Choroid plexus epithelial cell (primary cell): ENCODE measurements around the gene KLHL1.

Experiments used
- DNase-seq: peaks from one replicate; pipeline ENCODE4 v3.0.0-alpha.2; 2010; ENCODE audit warnings: low read depth
- H3K4me3 ChIP-seq: 2 replicates; pipeline ENCODE4 v1.5.1; 2011; ENCODE audit warnings: low read depth, mild to moderate bottlenecking, control low read depth, low read length, moderate library complexity
- TF ChIP-seq, protein P1 (sequence below): conservative IDR thresholded peaks from 2 replicates; pipeline ENCODE4 v1.5.1; 2011; ENCODE audit warnings: low read depth, mild to moderate bottlenecking, control low read depth, inconsistent platforms, low read length, moderate library complexity

KLHL1 gene

DNA sequence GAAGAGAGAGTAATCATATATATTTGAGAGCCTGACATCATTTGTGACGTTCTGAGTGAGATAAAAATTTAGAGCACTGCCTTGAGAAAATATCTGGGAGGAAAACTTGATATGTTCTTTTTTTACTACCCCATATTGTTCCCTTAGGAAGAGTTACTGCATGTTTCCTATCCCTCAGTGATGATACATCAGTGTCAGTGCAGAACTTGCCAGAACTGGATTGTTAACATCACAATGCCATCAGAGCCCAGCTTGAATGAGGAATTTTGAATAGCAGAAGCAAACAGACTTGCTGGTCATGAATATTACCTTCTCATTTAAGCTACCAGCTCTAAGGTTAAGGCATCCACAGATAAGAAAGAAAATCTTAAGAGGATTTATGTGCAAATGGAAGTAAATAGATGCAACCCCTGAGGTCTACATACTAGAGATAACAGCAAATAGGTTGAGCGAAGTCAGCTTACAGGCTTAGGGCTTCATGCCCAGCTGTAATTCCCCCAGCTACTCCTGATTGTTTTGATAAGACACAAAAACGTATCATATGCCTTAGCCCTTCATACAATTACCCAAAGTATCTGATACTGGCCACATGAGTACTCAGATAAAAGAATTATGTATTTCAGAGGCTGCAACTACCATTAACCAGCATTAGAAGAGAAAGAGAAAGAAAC lies 314.3 kb downstream of the KLHL1 start:
- DNase-seq, result no peak
- H3K4me3 ChIP-seq, result no peak overlapping the region
- TF ChIP-seq, protein P1, sequence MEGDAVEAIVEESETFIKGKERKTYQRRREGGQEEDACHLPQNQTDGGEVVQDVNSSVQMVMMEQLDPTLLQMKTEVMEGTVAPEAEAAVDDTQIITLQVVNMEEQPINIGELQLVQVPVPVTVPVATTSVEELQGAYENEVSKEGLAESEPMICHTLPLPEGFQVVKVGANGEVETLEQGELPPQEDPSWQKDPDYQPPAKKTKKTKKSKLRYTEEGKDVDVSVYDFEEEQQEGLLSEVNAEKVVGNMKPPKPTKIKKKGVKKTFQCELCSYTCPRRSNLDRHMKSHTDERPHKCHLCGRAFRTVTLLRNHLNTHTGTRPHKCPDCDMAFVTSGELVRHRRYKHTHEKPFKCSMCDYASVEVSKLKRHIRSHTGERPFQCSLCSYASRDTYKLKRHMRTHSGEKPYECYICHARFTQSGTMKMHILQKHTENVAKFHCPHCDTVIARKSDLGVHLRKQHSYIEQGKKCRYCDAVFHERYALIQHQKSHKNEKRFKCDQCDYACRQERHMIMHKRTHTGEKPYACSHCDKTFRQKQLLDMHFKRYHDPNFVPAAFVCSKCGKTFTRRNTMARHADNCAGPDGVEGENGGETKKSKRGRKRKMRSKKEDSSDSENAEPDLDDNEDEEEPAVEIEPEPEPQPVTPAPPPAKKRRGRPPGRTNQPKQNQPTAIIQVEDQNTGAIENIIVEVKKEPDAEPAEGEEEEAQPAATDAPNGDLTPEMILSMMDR, result no peak

DNA sequence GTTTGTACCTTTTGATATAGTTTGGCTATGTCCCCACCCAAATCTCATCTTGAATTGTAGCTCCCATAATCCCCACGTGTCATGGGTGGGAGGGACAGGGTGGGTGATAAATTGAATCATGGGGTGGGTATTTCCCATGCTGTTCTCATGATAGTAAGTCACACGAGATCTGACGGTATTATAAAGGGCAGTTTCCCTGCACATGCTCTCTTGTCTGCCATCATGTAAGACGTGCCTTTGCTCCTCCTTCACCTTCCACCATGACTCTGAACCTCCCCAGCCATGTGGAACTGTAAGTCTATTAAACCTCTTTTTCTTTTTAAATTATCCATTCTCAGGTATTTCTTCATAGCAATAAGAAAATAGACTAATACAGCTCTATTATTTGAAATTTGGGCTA lies 331.3 kb downstream of the KLHL1 start:
- no peak for DNase-seq
- TF ChIP-seq, protein P1, result no peak
- no peak overlapping the region for H3K4me3 ChIP-seq

DNA sequence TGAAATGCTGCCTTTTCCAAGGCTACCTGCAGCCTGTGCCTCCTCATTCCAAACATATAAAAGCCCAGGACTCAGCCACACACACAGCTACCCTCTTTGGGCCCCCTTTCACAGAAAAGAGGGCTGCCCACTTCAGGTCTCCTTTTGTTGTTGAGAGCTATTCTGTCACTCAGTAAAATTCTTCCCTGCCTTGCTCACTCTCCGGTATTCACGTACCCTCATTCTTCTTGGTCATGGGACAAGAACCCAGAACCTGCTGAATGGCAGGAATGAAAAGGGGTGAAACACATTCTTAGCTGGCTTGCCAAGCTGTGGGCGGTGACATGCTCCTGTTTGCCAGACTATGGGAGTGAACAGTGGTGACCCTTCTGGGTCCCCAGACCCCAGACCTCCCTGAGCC lies 338.6 kb downstream of the KLHL1 start:
- TF ChIP-seq, protein P1, result no peak
- no peak for DNase-seq
- no peak overlapping the region for H3K4me3 ChIP-seq

DNA sequence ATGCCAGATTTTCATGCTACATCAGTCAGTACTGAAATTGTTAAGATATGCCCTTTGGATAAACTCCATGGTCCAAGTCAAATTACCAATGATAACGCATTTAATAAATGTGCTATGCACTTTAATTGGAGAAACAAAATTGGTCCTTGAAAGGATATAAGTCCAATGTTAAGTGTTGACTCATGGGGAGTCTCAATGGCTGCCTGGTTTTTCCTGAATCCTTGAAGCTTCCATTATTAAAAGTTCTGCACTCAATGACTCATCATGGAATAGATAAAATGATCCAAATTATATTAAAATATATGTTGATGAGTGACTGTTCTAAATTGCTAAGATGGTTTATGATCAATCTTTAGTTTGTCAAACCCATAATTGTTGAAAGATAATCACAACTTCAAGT lies 346.7 kb downstream of the KLHL1 start:
- DNase-seq, result no peak
- H3K4me3 ChIP-seq, result no peak overlapping the region
- TF ChIP-seq, protein P1, result no peak

DNA sequence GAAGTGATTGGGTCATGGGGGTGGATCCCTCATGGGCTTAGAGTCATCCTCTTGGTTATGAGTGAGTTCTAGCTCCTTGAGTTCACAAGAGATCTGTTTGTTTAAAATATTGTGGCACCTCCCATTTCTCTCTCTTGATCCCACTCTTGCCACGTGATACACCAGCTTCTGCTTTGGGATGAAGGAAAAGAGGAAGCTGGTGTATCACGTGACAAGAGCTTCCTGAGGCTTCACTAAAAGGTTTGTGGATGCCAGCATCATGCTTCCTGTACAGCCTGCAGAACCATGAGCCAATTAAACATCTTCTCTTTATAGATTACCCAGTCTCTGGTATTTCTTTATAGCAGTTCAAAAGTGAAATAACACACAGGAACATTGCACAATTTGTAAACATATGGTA lies 353.2 kb downstream of the KLHL1 start:
- TF ChIP-seq, protein P1, result no peak
- DNase-seq, result no peak
- no peak overlapping the region for H3K4me3 ChIP-seq

DNA sequence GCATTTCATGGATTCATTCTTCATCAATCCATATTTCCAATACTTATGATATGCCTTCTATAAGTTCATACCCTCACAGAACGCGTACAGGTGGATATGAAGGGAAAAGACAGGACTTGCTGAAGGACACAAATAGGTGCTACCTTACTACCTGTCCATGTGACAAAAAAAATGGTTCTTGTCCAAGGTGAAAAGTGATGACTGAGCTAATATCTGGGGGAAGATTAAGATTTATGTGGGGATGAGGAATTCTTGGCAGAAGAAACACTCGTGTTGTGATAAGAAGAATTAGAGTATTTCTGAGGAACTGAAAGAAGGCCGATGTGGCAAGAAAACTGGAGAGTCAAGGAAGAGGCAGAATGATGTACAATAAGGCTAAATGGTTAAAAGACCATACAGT lies 357.0 kb downstream of the KLHL1 start:
- H3K4me3 ChIP-seq, result no peak overlapping the region
- no peak for DNase-seq
- TF ChIP-seq, protein P1, result no peak

DNA sequence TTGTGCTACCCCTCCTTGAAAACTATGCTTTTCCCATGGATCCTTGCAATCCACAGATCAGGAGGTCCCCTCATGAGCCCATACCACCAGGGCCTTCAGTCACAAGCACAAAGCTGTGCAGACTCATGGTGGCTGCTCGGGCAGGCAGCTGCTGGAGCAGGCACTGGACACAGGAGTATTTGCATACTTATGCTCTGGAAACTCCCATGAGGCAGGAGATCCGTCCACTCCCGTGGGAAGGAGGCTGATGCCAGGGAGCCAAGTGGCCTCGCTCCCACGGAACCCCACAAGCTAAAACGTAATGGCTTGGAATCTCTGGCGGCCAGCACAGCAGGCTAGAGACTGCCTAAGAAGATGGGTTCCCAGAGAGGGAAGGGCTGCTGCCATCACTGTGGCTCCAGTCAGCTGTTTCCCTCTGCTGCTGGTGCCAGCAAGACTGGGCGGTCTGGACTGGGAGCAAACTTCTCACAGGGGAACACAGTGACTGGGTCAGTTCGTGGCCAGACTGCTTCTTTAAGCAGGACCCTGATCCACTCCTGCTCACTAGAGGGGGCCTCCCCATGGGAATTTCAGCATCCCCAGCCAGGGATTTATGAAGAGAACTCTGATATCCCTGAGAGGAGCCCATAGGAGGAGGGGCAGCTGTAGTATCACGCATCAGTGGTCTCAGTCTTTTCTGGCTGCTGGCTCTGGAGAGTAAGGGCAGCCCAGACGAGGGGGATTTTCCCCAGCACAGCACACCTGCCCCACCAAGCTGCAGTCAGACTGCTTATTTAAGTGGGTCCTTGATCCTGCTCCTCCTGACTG lies 370.9 kb downstream of the KLHL1 start:
- TF ChIP-seq, protein P1, result no peak
- H3K4me3 ChIP-seq, result no peak overlapping the region
- DNase-seq, result no peak
